PFSK-1 (cell line): ENCODE data around the gene PUS7L.

ENCODE experiments used
- FOXP2 ChIP-seq: optimal IDR thresholded peaks from 2 replicates; pipeline ENCODE3; 2011; ENCODE audit warnings: borderline replicate concordance, control low read depth, inconsistent platforms; ENCODE audit not compliant: insufficient read depth; ENCODE audit errors: extremely low read length, extremely low read depth
- POLR2AphosphoS5 ChIP-seq: IDR thresholded peaks from 2 replicates; pipeline ENCODE4 v1.6.1; 2012; ENCODE audit warnings: low read depth, mild to moderate bottlenecking, control low read depth, low read length, moderate library complexity
- SIN3A ChIP-seq: IDR thresholded peaks from 2 replicates; pipeline ENCODE4 v1.6.1; 2012; ENCODE audit warnings: mild to moderate bottlenecking, low read length, moderate library complexity, borderline replicate concordance; ENCODE audit not compliant: insufficient read depth
- TAF1 ChIP-seq: IDR thresholded peaks from 2 replicates; pipeline ENCODE4 v1.6.1; 2012; ENCODE audit warnings: low read length, control low read depth, borderline replicate concordance; ENCODE audit not compliant: insufficient read depth
- TF ChIP-seq, protein P1 (sequence below), 2 experiments: IDR thresholded peaks; 2 replicates each; pipeline versions ENCODE4 v1.6.1 to v1.8.0; 2011 to 2012; ENCODE audit warnings: low read depth in 2 of 2, low read length in 2 of 2, control low read depth in 1 of 2, inconsistent platforms in 1 of 2, mild to moderate bottlenecking in 1 of 2, moderate library complexity in 1 of 2; ENCODE audit not compliant: insufficient read depth in 1 of 2

The PUS7L gene

DNA sequence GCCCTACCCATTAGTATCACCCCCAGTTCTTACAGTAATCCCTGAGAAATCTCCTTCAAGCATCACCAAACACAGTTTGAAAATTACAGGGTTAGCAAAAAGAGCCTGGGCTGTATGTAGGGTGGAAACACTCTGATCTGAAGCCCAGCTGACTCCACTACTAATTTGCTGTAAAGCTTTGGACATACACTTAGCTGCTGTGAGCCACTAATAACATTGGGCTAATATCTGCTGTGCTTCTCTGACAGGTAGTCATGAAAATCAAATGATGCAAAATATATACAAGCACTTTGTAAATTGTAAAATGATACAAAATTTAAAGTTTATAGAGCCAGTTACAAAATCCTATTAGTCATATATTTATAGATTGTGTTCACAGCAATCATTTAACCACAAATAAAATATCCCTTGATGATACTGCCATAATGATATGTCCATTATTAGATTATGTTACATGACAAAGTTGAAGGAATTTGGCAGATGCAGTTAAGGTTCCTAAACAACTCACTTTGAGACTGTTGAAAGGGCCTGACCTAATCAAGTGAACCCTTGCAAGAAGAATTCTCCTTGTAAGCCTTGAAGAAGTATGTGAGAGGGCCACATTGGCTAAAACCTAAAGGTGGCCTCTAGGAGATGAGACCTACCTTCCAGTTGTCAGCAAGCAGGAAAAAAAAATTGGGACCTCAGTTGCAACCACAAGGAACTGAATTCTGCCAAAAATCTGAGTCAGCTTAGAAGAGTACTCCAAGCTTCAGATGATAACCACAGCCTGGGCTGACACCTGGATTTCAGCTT is 28.5 kb upstream of the PUS7L start:
- TF ChIP-seq POLR2AphosphoS5 (no peak), FOXP2 (no peak), SIN3A (no peak), TAF1 (no peak)
- TF ChIP-seq, protein P1, sequence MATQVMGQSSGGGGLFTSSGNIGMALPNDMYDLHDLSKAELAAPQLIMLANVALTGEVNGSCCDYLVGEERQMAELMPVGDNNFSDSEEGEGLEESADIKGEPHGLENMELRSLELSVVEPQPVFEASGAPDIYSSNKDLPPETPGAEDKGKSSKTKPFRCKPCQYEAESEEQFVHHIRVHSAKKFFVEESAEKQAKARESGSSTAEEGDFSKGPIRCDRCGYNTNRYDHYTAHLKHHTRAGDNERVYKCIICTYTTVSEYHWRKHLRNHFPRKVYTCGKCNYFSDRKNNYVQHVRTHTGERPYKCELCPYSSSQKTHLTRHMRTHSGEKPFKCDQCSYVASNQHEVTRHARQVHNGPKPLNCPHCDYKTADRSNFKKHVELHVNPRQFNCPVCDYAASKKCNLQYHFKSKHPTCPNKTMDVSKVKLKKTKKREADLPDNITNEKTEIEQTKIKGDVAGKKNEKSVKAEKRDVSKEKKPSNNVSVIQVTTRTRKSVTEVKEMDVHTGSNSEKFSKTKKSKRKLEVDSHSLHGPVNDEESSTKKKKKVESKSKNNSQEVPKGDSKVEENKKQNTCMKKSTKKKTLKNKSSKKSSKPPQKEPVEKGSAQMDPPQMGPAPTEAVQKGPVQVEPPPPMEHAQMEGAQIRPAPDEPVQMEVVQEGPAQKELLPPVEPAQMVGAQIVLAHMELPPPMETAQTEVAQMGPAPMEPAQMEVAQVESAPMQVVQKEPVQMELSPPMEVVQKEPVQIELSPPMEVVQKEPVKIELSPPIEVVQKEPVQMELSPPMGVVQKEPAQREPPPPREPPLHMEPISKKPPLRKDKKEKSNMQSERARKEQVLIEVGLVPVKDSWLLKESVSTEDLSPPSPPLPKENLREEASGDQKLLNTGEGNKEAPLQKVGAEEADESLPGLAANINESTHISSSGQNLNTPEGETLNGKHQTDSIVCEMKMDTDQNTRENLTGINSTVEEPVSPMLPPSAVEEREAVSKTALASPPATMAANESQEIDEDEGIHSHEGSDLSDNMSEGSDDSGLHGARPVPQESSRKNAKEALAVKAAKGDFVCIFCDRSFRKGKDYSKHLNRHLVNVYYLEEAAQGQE (IDR thresholded peaks at IDR 0.05; ENCODE audit: insufficient read depth in 1 of 2, low read depth in 2 of 2, low read length in 2 of 2) = no peak

DNA sequence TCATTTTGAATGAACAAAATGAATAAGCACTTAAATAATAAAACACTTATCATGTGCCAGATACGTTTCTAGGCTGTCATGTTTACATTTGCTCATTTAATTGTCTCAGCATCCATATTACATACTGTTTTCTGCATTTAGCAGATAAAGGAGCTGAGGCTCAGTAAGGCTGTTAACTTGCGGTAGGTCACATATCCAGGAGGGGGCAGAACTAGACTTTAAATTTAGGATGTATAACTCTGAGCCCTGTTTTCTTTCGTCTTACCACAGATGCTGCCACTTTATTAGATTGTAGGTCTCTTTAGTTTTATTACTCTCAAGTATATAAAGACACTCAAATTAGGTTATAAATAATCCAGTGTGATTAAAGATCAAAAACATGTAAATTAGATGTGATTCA is 17.9 kb upstream of the PUS7L start:
- TF ChIP-seq POLR2AphosphoS5 (no peak), SIN3A (no peak), FOXP2 (no peak), TAF1 (no peak)
- TF ChIP-seq, protein P1 (IDR thresholded peaks at IDR 0.05; ENCODE audit: insufficient read depth in 1 of 2, low read depth in 2 of 2, low read length in 2 of 2) = no peak

DNA sequence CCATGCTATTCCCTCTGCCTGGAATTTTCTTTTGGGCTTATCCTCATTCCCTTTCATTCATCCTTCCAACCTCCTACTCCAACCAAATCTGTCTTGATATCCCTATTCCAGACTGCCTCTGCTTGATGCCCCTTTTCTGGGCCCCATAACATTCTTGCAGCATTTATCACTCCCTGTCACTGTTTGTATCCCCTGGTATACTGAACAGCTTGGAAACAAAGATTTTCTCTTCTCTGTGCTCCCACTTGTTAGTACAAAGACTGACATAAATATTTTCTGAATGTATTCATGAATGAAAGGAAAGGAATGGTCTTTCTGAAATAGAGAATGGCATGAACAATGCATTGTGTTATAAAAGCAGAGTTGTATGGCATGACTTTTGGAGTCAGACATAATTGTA is 7.7 kb upstream of the PUS7L start:
- no peak for TF ChIP-seq POLR2AphosphoS5
- TF ChIP-seq, protein P1 (IDR thresholded peaks at IDR 0.05; ENCODE audit: insufficient read depth in 1 of 2, low read depth in 2 of 2, low read length in 2 of 2) = no peak
- no peak for TF ChIP-seq TAF1
- TF ChIP-seq FOXP2 = no peak
- no peak for TF ChIP-seq SIN3A

DNA sequence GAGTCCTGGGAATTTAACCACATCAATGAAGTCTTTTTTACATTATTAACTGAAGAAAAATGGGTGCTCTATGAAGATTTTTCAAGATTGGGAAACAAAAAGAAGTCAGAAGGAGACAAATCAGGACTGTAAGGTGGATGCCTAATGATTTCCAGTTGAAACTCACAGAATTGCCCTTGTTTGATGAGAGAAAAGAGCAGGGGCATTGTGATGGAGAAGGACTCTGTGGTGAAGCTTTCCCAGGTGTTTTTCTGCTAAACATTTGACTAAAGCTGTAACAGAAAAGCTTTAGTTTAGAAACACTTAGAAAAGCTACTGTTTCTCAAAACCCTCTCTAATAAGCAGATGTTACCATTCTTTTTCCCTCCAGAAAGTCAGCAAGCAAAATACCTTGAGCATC is 5.9 kb upstream of the PUS7L start:
- TF ChIP-seq POLR2AphosphoS5 (no peak), FOXP2 (no peak), SIN3A (no peak), TAF1 (no peak)
- TF ChIP-seq, protein P1 (IDR thresholded peaks at IDR 0.05; ENCODE audit: insufficient read depth in 1 of 2, low read depth in 2 of 2, low read length in 2 of 2) = no peak

DNA sequence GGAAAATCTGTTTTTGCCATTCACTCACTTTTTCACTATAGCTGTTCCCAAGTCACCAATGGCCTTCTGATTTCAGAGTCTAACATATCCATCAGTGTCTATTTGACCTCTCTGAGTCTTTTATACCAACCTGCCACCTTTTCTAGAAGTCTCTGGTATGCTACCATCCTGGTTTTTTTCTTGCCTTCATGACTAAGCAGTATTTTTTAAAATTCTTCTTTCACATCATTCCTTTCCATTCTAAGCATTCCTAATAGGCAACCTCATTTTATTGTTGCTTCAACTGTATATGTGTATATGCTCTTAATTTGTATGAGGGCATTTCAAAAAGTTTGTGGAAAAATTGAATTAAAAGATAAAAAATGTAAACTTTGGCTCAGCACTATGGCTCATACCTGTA is 5.2 kb upstream of the PUS7L start:
- TF ChIP-seq TAF1 (no peak), SIN3A (no peak), POLR2AphosphoS5 (no peak), FOXP2 (no peak)
- TF ChIP-seq, protein P1 (IDR thresholded peaks at IDR 0.05; ENCODE audit: insufficient read depth in 1 of 2, low read depth in 2 of 2, low read length in 2 of 2) = no peak
